ENCODE measurements around the gene CSNK1E.

CSNK1E gene

DNA sequence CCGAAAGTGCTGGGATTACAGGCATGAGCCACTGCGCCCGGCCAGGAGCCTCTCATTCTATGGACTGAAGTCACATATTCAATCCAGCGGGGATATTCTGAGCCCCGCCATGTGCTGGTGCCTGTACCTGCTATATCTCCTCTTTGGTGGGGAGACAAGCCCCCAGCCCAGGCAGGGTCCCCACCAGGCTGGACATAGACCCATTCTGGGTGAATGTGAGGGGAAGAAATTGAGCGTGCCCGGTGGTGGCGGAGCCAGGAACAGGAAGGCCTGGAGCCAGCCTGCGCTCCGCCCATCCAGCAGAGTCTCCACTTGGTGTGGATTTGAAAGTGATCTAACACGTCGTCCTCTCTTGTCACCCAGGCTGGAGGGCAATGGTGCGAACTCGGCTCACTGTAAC lies 38.0 kb upstream of the CSNK1E start:
- Histone ChIP-seq H3K9me2 (replicated peaks; ENCODE audit: insufficient read depth, low read length) (no peaks in the 10 kb centered on the region), H3K27me3 (ENCODE audit: low read length) (no peaks in the 10 kb centered on the region), H3K27ac (ENCODE audit: low read depth, low read length) (no peak overlapping the region), H4K20me1 (ENCODE audit: low read depth, low read length) (no peaks in the 10 kb centered on the region), H3K4me2 (ENCODE audit: low read depth, low read length, poor library complexity, severe bottlenecking) (no peak overlapping the region), H3K9ac (ENCODE audit: low read length) (no peak overlapping the region), H2AFZ (ENCODE audit: low read depth, low read length, severe bottlenecking) (no peak overlapping the region), H3K79me2 (ENCODE audit: insufficient read depth, low read length) (no peaks in the 10 kb centered on the region), H3K9me3 (ENCODE audit: insufficient read depth, low read length) (no peaks in the 10 kb centered on the region), H3F3A (ENCODE audit: insufficient read depth) (no peaks in the 10 kb centered on the region), H3K36me3 (ENCODE audit: low read length) (no peaks in the 10 kb centered on the region), H3K4me3 (ENCODE audit: insufficient read depth, low read length, poor library complexity, severe bottlenecking) (no peak overlapping the region)
- TF ChIP-seq, protein P1, sequence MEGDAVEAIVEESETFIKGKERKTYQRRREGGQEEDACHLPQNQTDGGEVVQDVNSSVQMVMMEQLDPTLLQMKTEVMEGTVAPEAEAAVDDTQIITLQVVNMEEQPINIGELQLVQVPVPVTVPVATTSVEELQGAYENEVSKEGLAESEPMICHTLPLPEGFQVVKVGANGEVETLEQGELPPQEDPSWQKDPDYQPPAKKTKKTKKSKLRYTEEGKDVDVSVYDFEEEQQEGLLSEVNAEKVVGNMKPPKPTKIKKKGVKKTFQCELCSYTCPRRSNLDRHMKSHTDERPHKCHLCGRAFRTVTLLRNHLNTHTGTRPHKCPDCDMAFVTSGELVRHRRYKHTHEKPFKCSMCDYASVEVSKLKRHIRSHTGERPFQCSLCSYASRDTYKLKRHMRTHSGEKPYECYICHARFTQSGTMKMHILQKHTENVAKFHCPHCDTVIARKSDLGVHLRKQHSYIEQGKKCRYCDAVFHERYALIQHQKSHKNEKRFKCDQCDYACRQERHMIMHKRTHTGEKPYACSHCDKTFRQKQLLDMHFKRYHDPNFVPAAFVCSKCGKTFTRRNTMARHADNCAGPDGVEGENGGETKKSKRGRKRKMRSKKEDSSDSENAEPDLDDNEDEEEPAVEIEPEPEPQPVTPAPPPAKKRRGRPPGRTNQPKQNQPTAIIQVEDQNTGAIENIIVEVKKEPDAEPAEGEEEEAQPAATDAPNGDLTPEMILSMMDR (IDR thresholded peaks at IDR 0.05; ENCODE audit: insufficient read depth, low read length, poor library complexity, severe bottlenecking) = no peak
- TF ChIP-seq EZH2phosphoT487 (conservative IDR thresholded peaks at IDR 0.05; ENCODE audit: low read length) = no peak

DNA sequence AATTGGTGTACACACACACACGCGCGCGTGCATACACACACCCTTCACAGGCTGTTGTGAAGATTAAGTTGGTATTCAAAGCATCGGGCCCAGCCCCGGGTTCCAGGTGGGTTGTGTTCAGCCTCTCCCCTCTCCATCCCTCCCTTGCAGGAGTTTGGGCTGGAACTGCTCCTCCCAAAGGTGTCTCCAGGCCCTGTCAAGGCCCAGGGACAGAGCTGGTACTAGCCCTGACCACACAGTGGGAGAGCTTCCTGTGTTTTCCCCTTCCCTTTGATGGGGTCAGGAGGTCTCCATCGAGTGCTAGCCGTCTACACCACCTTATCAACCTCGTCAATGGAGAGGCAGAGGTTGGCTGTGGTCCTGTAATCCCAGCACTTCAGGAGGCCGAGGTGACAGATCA lies 36.5 kb upstream of the CSNK1E start:
- no peaks in the 10 kb centered on the region for H3K9me3 ChIP-seq (ENCODE audit: insufficient read depth, low read length)
- H3F3A ChIP-seq (ENCODE audit: insufficient read depth) = no peaks in the 10 kb centered on the region
- H3K27ac ChIP-seq (ENCODE audit: low read depth, low read length) = no peak overlapping the region
- H3K36me3 ChIP-seq (ENCODE audit: low read length) = no peaks in the 10 kb centered on the region
- H3K9ac ChIP-seq (ENCODE audit: low read length) = no peak overlapping the region
- TF ChIP-seq EZH2phosphoT487 (conservative IDR thresholded peaks at IDR 0.05; ENCODE audit: low read length) = no peak
- TF ChIP-seq, protein P1 (IDR thresholded peaks at IDR 0.05; ENCODE audit: insufficient read depth, low read length, poor library complexity, severe bottlenecking) = no peak
- H3K79me2 ChIP-seq (ENCODE audit: insufficient read depth, low read length) = no peaks in the 10 kb centered on the region
- H2AFZ ChIP-seq (ENCODE audit: low read depth, low read length, severe bottlenecking) = no peak overlapping the region
- H3K4me2 ChIP-seq (ENCODE audit: low read depth, low read length, poor library complexity, severe bottlenecking) = no peak overlapping the region
- no peaks in the 10 kb centered on the region for H3K9me2 ChIP-seq (replicated peaks; ENCODE audit: insufficient read depth, low read length)
- H3K4me3 ChIP-seq (ENCODE audit: insufficient read depth, low read length, poor library complexity, severe bottlenecking) = no peak overlapping the region
- no peaks in the 10 kb centered on the region for H3K27me3 ChIP-seq (ENCODE audit: low read length)
- H4K20me1 ChIP-seq (ENCODE audit: low read depth, low read length) = no peaks in the 10 kb centered on the region

DNA sequence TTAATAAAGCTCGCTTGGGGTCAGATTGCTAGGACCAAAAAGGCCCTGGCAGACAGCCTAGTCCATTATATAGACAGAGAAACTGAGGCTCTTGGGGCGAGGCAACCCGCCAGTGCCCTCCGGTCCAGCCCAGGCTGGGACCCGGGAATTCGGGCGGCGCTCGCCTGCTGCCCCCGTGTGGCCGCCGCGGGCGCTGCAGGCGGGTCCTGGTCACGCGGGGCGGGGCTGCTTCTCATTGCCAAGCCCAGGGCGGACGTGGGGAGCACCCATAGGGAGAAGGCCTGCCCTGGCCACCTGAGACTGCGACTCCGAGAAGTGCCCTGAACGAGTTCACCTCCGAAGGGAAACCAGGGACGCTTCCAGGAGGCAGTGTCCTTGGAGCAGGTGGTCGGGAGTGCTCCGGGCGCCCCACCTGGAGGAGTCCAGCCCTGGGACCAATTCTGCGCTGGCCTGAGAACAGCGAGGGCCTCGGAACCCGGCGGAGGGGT lies 36.0 kb upstream of the CSNK1E start:
- H3K27me3 ChIP-seq (ENCODE audit: low read length) = no peaks in the 10 kb centered on the region
- H3K9me2 ChIP-seq (replicated peaks; ENCODE audit: insufficient read depth, low read length) = no peaks in the 10 kb centered on the region
- H3F3A ChIP-seq (ENCODE audit: insufficient read depth) = no peaks in the 10 kb centered on the region
- H4K20me1 ChIP-seq (ENCODE audit: low read depth, low read length) = no peaks in the 10 kb centered on the region
- no peak overlapping the region for H3K4me2 ChIP-seq (ENCODE audit: low read depth, low read length, poor library complexity, severe bottlenecking)
- no peaks in the 10 kb centered on the region for H3K79me2 ChIP-seq (ENCODE audit: insufficient read depth, low read length)
- H3K4me3 ChIP-seq (ENCODE audit: insufficient read depth, low read length, poor library complexity, severe bottlenecking) = no peak overlapping the region
- no peak overlapping the region for H3K9ac ChIP-seq (ENCODE audit: low read length)
- H3K36me3 ChIP-seq (ENCODE audit: low read length) = no peaks in the 10 kb centered on the region
- TF ChIP-seq, protein P1 (IDR thresholded peaks at IDR 0.05; ENCODE audit: insufficient read depth, low read length, poor library complexity, severe bottlenecking) = peak; percentile 93
- no peak for TF ChIP-seq EZH2phosphoT487 (conservative IDR thresholded peaks at IDR 0.05; ENCODE audit: low read length)
- H2AFZ ChIP-seq (ENCODE audit: low read depth, low read length, severe bottlenecking) = no peak overlapping the region
- H3K27ac ChIP-seq (ENCODE audit: low read depth, low read length) = no peak overlapping the region
- no peaks in the 10 kb centered on the region for H3K9me3 ChIP-seq (ENCODE audit: insufficient read depth, low read length)
